ENCODE results near the gene MFSD2B.
"Not testable (repeated sequence)": the region's sequence is repeated elsewhere in the genome, so short reads cannot be mapped to it uniquely, and the experiment has no call there.

MFSD2B gene, protein sequence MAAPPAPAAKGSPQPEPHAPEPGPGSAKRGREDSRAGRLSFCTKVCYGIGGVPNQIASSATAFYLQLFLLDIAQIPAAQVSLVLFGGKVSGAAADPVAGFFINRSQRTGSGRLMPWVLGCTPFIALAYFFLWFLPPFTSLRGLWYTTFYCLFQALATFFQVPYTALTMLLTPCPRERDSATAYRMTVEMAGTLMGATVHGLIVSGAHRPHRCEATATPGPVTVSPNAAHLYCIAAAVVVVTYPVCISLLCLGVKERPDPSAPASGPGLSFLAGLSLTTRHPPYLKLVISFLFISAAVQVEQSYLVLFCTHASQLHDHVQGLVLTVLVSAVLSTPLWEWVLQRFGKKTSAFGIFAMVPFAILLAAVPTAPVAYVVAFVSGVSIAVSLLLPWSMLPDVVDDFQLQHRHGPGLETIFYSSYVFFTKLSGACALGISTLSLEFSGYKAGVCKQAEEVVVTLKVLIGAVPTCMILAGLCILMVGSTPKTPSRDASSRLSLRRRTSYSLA

DNA sequence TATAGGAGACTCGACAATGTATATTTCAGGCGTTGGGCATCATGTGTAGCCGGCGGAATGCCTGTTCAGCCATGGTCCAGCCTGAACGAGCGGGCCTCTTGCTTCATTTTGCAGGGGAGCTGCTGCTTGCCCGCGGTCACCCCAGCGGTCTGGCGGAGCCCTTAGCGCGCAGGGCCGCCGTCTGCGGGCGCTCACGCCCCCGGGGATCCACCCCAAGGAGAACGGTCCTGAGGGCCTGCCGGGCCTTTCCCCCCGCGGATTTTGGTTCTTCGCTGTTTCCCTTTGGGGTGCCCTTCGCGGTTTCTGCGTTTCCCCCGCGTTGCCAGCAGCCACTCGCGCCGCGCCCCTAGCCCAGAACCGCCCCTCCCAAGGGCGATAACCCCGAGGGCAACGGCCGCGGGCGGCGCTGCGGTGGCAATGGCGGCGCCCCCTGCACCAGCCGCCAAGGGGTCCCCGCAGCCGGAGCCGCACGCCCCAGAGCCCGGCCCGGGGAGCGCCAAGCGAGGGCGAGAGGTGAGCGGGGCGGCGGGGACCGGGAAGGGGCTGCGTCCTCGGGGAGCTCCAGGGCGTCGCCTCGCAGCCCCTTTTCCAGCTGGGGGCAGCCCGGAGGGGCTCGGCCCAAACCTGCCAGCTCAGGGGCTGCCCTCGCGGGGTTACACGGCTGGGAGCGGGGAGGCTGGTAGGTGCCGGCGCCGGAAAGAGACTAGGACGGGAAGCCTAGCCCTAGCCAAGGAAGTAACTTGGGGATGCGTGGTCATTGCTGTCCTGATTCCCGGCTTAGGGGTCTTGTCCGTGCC, at the start of gene MFSD2B:
TSS of gene MFSD2B (plus strand) at position 406 of the 797 bp plus-strand sequence. CDS start at position 418, 12 bp downstream.
- peak; percentile 31 for DNase-seq

DNA sequence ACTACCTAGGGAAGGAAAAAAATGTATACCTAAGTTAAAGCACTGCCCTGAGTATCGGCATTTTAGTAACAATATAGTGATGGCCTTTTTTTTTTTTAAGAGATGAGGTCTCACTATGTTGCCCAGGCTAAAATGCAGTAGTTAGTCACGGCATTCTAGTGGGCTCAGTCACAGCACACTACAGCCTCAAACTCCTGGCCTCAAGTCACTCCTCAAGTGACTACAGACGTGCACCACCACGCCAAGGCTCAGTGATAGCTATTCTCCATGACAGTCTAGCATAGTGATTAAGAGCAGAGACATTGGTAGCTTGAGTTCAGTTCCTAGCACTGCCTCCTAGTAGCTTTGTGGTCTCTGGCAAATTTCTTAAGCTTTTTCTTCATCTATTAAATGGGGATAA, 42.0 kb upstream of the MFSD2B start:
- no peak for DNase-seq

DNA sequence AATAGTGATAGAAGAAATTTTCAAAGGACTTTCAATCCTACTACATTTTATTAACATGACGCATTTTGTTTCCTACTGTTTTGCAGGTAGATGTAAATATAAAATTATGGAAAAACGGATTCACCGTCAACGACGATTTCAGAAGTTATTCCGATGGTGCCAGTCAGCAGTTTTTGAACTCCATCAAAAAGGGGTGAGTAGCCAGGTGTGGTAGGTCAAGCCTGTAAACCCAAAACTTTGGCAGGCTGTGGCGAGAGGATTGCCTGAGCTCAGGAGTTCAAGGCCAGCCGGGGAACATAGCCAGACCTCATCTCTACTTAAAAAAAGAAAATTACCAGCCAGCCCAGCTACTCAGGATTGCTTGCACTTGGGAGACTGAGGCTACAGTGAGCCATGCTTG, 33.0 kb upstream of the MFSD2B start:
- no peak for DNase-seq

DNA sequence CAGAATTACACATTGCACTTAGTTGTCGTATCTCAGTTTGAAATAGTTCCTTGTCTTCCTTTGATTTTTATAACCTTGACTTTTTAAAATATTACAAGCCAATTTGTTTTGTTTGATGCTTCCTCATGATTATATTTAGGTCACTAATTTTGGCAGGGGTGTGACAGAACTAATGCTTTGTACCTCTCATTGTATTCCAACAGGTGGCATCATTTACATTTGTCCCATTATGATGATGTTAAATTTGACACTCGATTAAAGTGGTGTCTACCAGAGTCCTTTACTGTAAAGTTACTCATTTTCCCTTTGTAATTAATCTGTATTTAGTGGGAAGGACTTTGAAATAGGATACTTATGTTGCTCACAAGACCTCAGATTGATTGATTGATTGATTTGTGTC, 21.5 kb upstream of the MFSD2B start:
- DNase-seq, result no peak

DNA sequence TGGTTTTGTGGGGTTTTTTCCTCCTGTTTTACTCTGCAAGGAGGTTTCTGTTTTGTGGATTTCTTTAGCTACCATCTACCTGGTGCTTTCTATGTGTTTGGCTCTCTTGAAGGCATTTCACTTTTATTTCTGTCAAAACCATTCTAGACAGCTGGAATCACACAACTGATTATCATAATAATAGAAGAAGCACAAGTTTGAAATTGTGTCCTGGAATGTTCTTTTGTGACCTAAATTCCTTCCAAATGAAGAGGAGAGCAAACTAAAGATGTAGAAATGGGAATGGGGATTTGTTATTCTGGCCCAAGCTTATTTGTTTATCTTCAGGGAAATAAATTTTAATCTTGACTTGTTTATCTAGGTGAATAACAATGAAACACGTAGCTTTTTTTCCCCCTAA, 17.0 kb upstream of the MFSD2B start:
- no peak for DNase-seq

DNA sequence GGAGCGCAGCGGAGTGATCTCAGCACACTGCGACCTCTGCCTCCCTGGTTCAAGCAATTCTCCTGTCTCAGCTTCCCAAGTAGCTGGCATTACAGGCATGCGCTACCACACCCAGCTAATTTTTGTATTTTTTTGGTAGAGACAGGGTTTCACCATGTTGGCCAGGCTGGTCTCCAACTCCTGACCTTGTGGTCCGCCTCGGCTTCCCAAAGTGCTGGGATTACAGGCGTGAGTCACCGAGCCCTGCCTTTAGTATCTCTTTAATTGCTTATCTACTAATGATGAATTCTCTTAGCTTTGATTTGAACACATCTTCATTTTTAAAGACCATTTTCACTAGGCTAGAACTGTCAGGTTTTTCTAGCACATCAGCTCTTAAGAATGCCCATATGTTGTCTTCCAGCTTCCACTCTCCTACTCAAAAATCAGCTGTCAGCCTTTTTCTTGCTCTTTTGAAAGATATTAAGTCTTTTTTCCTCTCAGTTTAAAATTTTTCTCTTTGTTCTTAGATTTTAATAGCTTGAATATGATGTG, 16.1 kb upstream of the MFSD2B start:
- DNase-seq, result no peak

DNA sequence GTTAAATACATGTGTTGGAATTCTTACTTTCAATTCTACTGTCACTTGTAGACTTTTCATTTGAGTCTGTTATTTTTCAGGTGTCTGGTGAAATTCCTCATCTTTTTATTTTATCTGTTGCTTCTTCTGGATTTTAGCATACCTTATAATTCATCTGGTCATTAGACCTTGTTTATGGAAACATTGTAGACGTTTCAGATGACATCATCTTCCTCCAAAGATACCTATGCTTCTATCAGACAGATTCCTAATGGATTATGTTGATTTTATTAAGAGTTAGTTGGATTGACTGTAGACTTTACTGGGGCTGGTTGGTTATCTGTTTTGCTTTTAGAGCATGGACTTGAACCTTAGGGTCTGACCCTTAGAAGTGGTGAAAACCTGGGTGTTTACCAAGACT, 15.3 kb upstream of the MFSD2B start:
- DNase-seq, result no peak

DNA sequence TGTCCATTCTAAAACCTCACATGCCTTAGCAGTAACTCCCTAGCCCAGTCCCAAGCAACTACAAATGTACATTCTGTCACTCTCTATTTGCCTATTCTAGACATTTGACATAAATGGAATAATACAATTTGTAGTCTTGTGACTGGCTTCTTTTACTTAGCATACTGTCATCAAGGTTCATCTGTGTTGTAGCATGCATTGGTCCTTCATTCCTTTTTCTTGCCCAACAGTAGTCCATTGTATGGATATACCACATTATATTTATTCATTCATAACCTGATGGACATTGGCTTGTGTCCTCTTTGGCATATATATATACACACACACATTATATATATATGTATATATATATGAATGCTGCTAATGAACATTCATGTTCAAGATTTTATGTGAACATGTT, 2.2 kb upstream of the MFSD2B start:
- no peak for DNase-seq

DNA sequence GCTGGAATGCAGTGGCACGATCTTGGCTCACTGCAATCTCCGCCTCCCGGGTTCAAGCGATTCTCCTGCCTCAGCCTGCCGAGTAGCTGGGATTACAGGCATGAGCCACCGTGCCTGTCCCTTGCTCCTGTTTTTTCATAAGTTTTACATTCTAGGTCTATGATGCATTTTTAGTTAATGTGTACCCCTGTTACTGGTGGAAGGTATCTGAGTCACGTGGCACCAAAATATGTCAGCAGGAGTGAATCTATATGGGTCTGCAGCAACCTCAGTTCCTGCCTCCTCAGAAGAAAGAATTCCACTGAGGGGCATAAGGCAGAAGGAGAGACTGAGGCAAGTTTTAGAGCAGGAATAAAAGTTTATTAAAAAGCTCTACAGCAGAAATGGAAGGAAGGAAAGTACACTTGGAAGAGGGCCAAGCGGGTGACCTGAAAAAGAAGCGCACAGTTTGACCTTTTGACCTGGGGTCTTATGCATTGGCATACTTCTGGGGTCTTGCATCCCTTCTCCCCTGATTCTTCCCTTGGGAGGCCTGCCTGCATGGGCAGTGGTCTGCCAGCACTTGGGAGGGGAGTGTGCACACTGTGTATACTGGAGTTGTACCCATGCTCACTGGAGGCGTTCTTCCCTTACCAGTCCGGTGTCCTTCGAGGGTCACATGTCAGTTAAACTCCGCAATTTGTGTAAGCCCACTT, 1.1 kb upstream of the MFSD2B start:
- DNase-seq, result no peak

DNA sequence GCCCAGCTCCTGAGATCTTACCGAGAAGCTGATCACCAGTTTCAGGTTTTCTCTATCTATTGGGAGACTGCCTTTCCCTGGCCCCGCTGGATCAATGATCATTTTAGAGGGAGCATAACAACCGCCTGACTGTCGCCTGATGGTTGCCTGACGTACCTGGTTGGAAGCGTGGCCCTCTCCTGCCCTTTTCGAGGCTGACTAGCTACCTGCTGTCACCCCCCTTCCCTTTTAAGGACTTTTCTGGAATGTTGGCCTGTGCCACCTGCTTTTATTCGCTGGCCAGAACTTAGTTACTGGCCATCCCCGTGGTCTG, 562 bp upstream of the MFSD2B start:
- no peak for DNase-seq

DNA sequence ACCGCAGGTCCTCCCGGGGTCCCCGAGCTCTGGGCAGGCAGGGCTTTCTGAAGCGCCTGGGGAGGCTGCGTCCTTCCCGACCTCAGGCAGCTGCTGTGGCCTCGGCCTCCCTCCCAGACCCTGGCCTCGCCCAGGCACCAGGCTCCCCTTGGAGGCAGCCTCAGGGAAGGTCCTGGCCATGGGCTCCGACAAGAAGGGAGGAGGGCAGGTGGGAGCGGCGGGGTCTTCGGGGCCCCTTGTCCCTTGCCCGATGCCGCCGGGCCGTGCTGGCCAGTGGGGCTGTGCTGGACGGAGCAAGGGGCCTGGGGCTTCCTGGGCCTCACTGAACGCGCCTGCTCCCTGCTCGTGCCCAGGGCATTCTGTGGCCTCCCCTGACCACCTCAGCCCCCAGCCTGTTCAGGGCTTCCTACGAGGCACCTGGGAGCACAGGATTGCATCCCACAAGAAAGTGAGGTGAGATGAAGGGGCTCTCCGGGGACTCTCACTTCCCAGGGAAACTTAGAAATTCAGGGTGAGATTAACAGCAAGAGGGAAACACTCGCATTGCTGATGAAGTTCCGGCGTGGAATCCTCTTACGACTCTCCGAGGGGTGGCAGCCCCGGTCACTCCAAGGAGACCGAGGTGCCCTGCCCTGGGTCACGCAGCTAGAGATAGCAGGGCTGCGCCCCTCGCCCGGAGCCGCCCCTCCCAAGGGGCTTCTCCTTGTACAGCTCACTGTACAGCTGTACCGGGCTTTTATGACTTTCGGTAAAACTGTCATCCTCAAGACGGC, 778 bp downstream of the MFSD2B start:
- no peak for DNase-seq

DNA sequence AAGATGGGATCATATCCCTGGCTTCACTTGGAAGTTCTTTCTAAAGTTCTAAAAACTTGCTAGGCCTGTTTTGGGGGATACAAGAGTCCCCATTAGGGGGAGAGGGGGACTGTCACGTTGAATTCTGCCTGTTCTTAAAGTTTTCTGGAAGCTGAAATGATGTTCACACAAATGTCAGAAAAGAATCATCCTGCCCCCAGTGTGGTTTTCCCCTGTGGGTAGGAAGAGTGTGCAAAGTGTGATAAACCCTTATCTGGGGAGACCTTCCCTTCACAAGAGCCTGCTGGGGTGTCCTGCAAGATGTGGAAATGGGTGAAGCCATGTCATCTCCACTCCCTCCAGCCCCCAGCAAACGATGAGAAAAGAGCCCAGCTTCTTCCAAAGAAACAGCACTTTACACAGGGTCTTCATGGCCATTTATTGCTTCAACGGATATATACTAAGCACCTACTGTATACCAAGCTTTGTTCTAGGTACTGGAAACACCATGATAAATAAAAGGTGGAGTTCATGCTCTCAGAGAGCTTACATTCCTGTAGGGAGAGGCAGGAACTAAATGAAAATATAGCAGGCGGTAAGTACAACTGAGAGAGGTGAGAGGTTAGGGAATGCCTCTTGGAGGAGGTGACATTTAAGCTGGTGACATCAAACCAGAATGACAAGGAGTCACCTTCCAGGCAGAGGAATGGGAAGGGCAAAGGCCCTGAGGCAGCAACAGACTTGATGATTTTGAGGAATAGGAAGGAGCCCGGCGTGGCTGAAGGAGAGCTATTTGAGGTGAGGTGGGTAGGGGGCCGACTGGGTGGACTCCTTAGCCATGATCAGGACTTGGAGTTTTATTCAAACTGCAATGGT, 1.6 kb downstream of the MFSD2B start:
- no peak for DNase-seq

DNA sequence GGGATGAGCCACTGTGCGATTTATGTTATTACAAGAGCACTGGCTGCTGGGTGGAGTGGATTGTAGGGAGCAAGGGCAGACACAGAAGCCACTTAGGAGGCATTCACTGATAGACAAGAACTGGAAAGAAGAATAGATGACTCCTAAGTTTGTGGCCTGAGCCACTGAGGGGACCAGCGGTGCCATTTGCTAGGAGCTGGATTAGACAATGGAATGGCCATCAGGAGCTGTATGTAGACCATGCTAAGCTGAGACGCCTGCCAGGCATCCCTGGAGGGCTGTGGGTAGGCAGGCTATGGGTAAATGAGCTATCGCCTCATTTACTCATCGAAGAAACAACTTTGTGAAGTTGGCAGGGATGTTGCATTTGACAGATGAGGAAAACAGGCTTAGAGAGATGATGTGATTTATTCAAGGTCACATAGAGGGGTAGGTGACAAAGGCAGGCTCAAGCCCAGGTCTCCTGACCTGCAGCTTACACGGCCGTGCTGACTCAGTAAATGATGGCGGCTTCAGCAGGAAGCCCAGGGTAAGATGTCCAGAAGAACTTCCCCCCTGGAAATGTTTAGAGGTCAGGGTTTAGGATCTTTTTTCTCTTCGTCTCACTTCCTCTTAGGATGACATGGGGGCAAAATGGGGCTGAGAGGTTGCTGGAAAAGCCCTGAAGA, 2.8 kb downstream of the MFSD2B start:
- DNase-seq, result no peak

DNA sequence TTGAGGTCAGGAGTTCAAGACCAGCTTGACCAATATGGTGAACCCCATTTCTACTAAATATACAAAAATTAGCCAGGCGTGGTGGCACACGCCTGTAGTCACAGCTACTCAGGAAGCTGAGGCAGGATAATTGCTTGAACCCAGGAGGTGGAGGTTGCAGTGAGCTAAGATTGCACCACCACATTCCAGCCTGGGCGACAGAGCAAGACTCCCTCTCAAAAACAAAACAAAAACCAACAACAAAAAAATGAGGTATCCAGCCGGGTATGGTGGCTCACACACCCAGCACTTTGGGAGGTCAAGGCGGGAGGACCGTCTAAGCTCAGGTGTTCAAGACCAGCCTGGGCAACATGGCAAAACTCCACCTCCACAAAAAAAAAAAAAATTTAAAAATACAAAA, 5.0 kb downstream of the MFSD2B start:
- DNase-seq, result not testable (repeated sequence)

DNA sequence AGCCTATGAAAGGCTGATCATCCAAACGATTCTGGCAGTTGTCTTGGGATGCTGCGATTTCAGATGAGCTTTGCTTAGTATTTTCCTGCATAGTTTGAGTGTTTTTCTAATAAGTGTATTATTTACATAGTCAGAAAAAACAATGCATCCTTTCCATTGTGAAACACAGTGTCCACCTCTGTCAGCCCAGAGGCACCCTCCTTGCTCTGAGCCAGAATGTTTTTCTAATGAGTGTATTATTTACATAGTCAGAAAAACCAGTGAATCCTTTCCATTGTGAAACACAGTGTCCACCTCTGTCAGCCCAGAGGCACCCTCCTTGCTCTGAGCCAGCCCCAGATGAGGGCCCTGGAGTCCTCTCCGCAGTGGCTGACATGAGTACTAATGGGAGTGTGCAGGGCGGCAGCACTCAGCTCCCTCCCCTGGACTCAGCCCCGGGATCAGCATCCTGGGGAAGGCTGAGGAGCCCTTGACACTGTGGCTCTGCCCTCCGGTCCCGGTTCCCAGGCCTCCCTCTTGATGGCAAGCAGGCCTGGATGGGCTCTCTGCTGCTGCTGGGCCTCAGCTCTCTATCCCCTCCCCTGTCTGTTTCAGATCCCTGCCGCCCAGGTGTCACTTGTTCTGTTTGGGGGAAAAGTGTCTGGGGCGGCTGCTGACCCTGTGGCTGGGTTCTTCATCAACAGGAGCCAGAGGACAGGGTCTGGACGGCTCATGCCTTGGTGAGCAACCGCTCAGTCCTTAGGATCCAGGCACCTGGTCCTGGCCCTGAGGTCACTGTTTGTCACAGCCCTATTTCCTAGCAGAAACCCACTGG, 5.9 kb downstream of the MFSD2B start:
- peak; percentile 23 for DNase-seq

DNA sequence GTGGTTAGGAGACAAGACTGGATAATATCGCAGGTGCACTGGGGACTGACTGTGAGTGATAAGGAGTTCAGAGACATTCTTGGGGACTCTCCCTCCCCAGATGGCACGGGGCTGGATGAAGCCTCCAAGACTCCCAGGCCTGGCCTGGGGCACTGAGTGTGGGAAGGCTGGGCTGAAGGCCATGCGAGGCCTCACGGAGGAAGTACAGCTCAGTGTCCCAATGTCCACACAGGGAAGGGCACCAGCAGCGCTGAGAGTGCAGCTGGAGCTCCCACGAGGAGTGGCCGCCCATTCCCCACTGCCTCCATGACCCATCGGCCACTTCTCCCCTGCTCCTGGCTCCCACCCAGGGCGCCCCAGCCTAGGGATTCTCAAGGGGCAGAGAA, 6.5 kb downstream of the MFSD2B start:
- no peak for DNase-seq

DNA sequence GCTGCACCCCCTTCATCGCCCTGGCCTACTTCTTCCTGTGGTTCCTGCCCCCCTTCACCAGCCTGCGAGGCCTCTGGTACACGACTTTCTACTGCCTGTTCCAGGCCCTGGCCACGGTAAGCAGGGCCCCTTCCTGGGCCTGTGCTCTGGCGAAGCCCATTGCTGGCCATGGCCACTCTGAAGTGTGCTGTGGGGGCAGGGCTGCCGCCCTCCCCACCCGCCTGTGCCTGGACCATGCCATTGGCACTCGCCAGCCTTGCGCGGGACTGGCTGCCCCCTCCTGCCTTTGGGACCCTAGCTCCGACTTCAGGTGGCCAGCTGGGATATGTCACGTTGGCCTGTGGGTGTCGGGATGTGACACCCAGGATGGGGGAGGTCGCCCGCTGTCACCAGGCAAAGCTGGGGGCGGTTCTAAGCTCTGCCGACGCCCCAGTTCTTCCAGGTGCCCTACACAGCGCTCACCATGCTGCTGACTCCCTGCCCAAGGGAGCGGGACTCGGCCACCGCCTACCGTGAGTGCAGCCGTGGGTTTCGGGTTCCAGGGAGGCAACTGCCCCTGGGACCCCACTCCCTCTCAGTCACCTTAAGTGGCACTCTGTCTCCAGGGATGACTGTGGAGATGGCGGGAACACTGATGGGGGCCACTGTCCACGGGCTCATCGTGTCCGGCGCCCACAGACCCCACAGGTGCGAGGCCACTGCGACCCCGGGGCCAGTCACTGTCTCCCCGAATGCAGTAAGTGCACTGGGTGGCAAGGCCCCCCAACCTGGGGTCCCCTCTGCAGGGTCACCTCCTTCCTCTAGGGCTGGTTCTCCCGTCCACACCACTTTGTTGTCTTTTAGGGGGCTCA, 7.2 kb downstream of the MFSD2B start:
- DNase-seq, result no peak

DNA sequence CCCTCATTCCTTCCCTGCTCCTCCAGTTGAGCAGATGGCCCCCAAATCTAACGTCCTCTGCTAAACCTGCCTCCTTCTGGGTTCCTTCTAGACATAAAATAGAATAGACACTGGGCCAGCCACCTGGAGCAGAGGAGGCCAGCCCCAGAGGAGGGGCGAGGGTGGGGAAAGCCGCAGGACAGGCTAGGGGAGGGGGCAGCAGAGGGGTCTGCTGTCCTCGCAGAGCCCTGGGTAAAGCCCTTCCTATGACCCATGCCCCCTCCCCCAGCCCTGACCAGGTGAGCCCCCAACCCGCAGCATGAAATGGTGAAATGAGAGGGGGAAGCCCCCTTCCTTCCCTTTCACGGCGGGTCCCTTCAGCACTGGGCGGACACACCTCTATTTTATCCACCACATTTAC, 7.8 kb downstream of the MFSD2B start:
- DNase-seq, result no peak

DNA sequence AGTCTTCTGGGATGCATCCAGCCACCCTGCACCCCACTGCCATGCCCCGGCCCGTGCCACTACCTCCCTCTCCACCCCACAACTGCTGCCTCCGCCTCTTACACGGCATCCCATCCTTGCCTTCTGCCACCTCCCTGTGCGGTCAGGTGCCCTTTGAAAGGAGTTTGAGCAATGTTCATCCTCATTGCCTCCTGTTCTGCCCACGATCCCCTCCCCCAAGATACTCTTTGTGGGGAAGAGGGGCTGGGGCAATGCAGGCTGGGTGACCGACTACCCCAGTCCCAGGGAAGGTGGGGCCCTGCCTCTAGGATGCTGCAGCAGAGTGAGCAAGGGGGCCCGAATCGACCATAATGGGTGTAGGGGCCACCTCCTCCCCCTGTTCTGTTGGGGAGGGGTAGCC, 8.4 kb downstream of the MFSD2B start:
- no peak for DNase-seq
